GM23248 (cell line): ENCODE measurements around the gene ABHD12. TPM values are rescaled to one million over a fixed set of nuclear protein-coding genes. Genes with fewer than 3 reads are reported as not detected.

Source experiments
- DNase-seq: peaks from one replicate; pipeline ENCODE4 v3.0.0-alpha.2; 2015
- H2AFZ ChIP-seq: fragments of 200-600 bp; sonication (generic); 2 replicates; pipeline ENCODE4 v1.6.1; 2016; ENCODE audit warnings: antibody characterized with exemption
- H3F3A ChIP-seq: fragments of 200-600 bp; sonication (generic); 2 replicates; pipeline ENCODE4 v1.6.1; 2016; ENCODE audit warnings: mild to moderate bottlenecking, antibody characterized with exemption, mixed run types; ENCODE audit not compliant: insufficient read depth
- H3K27ac ChIP-seq: fragments of 200-600 bp; sonication (generic); 2 replicates; pipeline ENCODE4 v1.5.1; 2016; ENCODE audit warnings: mild to moderate bottlenecking
- H3K27me3 ChIP-seq: fragments of 200-600 bp; sonication (generic); replicated peaks from 2 replicates; pipeline ENCODE4 v1.6.1; 2016; ENCODE audit warnings: mild to moderate bottlenecking; ENCODE audit not compliant: insufficient read depth
- H3K36me3 ChIP-seq: fragments of 200-600 bp; sonication (generic); 2 replicates; pipeline ENCODE4 v1.6.1; 2016; ENCODE audit warnings: low read depth, mild to moderate bottlenecking
- H3K4me1 ChIP-seq: fragments of 200-600 bp; sonication (generic); 2 replicates; pipeline ENCODE4 v1.6.1; 2016; ENCODE audit warnings: mild to moderate bottlenecking; ENCODE audit not compliant: insufficient read depth
- H3K4me2 ChIP-seq: fragments of 200-600 bp; sonication (generic); one replicate; pipeline ENCODE4 v1.6.1; 2016; ENCODE audit warnings: mild to moderate bottlenecking; ENCODE audit not compliant: unreplicated experiment
- H3K4me3 ChIP-seq: fragments of 200-600 bp; sonication (generic); 2 replicates; pipeline ENCODE4 v1.5.1; 2016; ENCODE audit warnings: mild to moderate bottlenecking
- H3K79me2 ChIP-seq: fragments of 200-600 bp; sonication (generic); 2 replicates; pipeline ENCODE4 v1.6.1; 2016; ENCODE audit warnings: mild to moderate bottlenecking; ENCODE audit not compliant: insufficient read depth
- H3K9ac ChIP-seq: fragments of 200-600 bp; sonication (generic); 2 replicates; pipeline ENCODE4 v1.6.1; 2016; ENCODE audit warnings: mild to moderate bottlenecking
- H3K9me2 ChIP-seq: fragments of 200-600 bp; sonication (generic); 2 replicates; pipeline ENCODE4 v1.6.1; 2016; ENCODE audit warnings: mixed run types, mild to moderate bottlenecking, moderate library complexity; ENCODE audit not compliant: insufficient read depth
- H3K9me3 ChIP-seq: fragments of 200-600 bp; sonication (generic); one replicate; pipeline ENCODE4 v1.6.1; 2017; ENCODE audit warnings: low read depth
- H4K20me1 ChIP-seq: fragments of 200-600 bp; sonication (generic); 2 replicates; pipeline ENCODE4 v1.6.0; 2016; ENCODE audit not compliant: insufficient read depth
- EZH2 ChIP-seq: fragments of 200-600 bp; sonication (generic); IDR thresholded peaks from 2 replicates; pipeline ENCODE4 v1.6.1; 2018; ENCODE audit warnings: antibody characterized with exemption, mild to moderate bottlenecking; ENCODE audit not compliant: insufficient read depth, poor library complexity, severe bottlenecking
- EZH2phosphoT487 ChIP-seq: fragments of 200-600 bp; sonication (generic); IDR thresholded peaks from 2 replicates; pipeline ENCODE4 v1.6.1; 2018; ENCODE audit warnings: antibody characterized with exemption, moderate library complexity, mild to moderate bottlenecking, low read depth; ENCODE audit not compliant: insufficient read depth
- WGBS, 2 experiments: methylation state at CpG; one replicate each; pipeline ENCODE4 v1.1.6; 2015 to 2017; ENCODE audit warnings: low lambda C conversion rate in 2 of 2, low coverage in 1 of 2; ENCODE audit errors: missing lambda C conversion rate in 2 of 2; 5-methylcytosine and 5-hydroxymethylcytosine counted together
- in situ Hi-C: fragments of 300-500 bp; cut with MboI; formaldehyde crosslinking; loops from 2 replicates; pipeline ENCODE4 v1.15.0; 2020
- polyA plus RNA-seq: library from polyadenylated mRNA; unstranded; fragments of >200 nt; fragmentation: Nextera tagmentation; extraction: Ambion mirVana; gene quantifications from 2 replicates; pipeline ENCODE4 v1.2.1, GENCODE V29; 2016
- total RNA-seq: library from RNA; depleted of rRNA; stranded (reverse); fragments of >200 nt; shearing (Covaris generic); gene quantifications from 2 replicates; pipeline ENCODE4 v1.2.3, GENCODE V29; 2014

The ABHD12 gene
- total and polyA plus RNA-seq, 2 experiments from 2014 or later: 50.6 to 82.1 TPM

GRCh38 chr20:25321991-25322390 is 68.6 kb downstream of the ABHD12 start:
- H3K9me3 ChIP-seq: no peaks in the 10 kb centered on the region
- H3K27me3 ChIP-seq: no peaks in the 10 kb centered on the region
- H3F3A ChIP-seq: no peaks in the 10 kb centered on the region
- H3K4me3 ChIP-seq: no peak overlapping the region
- H3K4me1 ChIP-seq: no peaks in the 10 kb centered on the region; the same call in 1 of the 2 replicates
- TF ChIP-seq EZH2: no peak
- TF ChIP-seq EZH2phosphoT487: no peak
- no peaks in the 10 kb centered on the region for H3K9me2 ChIP-seq
- no peak overlapping the region for H3K4me2 ChIP-seq
- H4K20me1 ChIP-seq: no peaks in the 10 kb centered on the region
- H3K36me3 ChIP-seq: no peaks in the 10 kb centered on the region; the same call in 1 of the 2 replicates
- peak overlapping the region; percentile 15; the same call in 1 of the 2 replicates for H3K27ac ChIP-seq
- H3K9ac ChIP-seq: no peak overlapping the region
- no peak overlapping the region for H2AFZ ChIP-seq
- WGBS, 2 experiments: 72 to 76% methylated on average over 4 of the region's 4 CpGs
- no peak for DNase-seq
- peaks cover 12% of the 10 kb centered on the region; the same call in 1 of the 2 replicates for H3K79me2 ChIP-seq
- in situ Hi-C loops: no loop called here

DNA sequence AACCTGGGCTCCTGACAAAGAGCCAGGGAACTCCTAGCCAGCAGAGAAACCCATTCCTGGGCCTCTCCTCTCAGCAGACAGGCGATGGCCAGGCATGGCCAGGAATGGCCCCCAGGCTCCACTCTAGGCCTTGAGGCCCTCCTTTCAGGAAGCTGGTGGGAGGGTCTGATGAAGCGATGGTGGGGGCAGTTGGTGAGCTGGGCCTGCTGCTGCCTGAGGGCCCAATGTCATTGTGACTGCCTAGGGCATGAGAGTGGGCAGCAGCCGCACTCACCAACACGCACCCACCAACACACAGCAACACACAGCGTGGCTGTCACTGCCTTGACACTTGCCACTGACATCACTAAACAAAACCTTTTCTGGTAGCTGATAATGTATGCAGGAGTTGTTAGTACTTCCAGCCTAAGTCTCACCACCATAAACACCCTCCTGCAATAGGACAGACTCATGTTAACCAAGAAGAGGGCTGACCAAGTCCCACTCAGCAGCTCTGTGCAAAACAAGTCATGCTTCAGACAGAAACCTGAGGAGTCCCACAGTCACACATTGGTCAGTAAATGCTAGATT is 69.3 kb downstream of the ABHD12 start:
- H3K27me3 ChIP-seq: no peaks in the 10 kb centered on the region
- peaks cover 5% of the 10 kb centered on the region; the same call in 1 of the 2 replicates for H3K79me2 ChIP-seq
- H3F3A ChIP-seq: no peaks in the 10 kb centered on the region
- DNase-seq: peak; percentile 15
- H4K20me1 ChIP-seq: no peaks in the 10 kb centered on the region
- no peaks in the 10 kb centered on the region for H3K9me3 ChIP-seq
- WGBS, 2 experiments: 89 to 96% methylated on average over 4 to 5 of the region's 5 CpGs
- H3K4me2 ChIP-seq: no peak overlapping the region
- H2AFZ ChIP-seq: no peak overlapping the region
- no peaks in the 10 kb centered on the region; the same call in 1 of the 2 replicates for H3K36me3 ChIP-seq
- no peak overlapping the region for H3K9ac ChIP-seq
- in situ Hi-C loops: no loop called here
- no peaks in the 10 kb centered on the region for H3K4me1 ChIP-seq
- no peaks in the 10 kb centered on the region for H3K9me2 ChIP-seq
- H3K27ac ChIP-seq: no peak overlapping the region
- no peak overlapping the region for H3K4me3 ChIP-seq
- TF ChIP-seq EZH2phosphoT487 (no peak), EZH2 (no peak)

DNA sequence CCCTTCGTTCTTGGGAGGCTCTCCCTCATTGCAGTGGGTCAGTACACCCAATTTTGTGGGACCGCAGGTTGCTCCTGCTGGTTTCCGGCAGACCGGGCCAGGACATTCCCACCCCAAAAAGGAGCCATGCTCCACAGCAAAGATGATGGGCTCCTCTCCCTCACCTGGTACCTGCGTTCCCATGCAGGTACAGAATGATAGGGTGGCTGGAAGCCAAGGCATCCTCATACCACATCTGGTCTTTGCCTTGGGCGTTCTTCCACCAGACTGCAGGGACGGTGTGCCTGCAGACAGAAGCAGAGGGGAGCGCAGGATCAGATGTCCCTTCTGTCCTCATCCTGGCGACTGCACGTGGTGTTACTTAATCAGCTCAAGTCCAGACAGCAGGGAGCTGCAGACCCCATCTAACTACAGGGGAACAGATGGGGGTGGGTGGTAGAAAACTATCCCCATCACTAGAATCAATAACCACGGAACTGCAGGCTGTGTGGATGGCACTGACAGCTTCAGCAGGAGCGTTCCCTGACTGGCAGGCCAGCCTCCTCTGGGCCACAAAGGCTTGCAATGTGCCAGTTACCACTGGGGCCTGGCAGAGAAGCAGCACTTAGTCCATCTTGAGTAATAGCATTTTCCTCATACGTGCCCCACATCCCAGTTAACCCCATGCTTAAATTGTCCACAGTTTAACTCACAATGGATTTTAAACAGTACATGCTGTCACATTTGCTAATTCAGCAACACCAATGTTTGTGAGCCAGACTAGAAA is 70.4 kb downstream of the ABHD12 start:
- no peaks in the 10 kb centered on the region for H3K79me2 ChIP-seq
- H3K4me2 ChIP-seq: no peak overlapping the region
- no peak overlapping the region for H3K4me3 ChIP-seq
- H3K9me3 ChIP-seq: no peaks in the 10 kb centered on the region
- in situ Hi-C loops: no loop called here
- H3K9me2 ChIP-seq: no peaks in the 10 kb centered on the region
- H3K4me1 ChIP-seq: peaks cover 8% of the 10 kb centered on the region
- TF ChIP-seq EZH2phosphoT487 (no peak), EZH2 (no peak)
- H3K9ac ChIP-seq: no peak overlapping the region
- no peaks in the 10 kb centered on the region for H4K20me1 ChIP-seq
- no peaks in the 10 kb centered on the region for H3F3A ChIP-seq
- no peak overlapping the region for H3K27ac ChIP-seq
- WGBS, 2 experiments: 85% methylated on average over 12 to 13 of the region's 13 CpGs
- no peak overlapping the region for H2AFZ ChIP-seq
- no peaks in the 10 kb centered on the region; the same call in 1 of the 2 replicates for H3K36me3 ChIP-seq
- H3K27me3 ChIP-seq: no peaks in the 10 kb centered on the region
- no peak for DNase-seq

GRCh38 chr20:25319241-25320034 is 71.2 kb downstream of the ABHD12 start:
- no peaks in the 10 kb centered on the region for H3K27me3 ChIP-seq
- H2AFZ ChIP-seq: no peak overlapping the region
- H3F3A ChIP-seq: no peaks in the 10 kb centered on the region
- H3K9ac ChIP-seq: no peak overlapping the region
- no peak for TF ChIP-seq EZH2
- no peak for TF ChIP-seq EZH2phosphoT487
- no peak for DNase-seq
- no peaks in the 10 kb centered on the region for H3K79me2 ChIP-seq
- no peak overlapping the region for H3K4me3 ChIP-seq
- H3K36me3 ChIP-seq: no peaks in the 10 kb centered on the region; the same call in 1 of the 2 replicates
- H3K9me2 ChIP-seq: no peaks in the 10 kb centered on the region
- H3K4me1 ChIP-seq: peaks cover 8% of the 10 kb centered on the region
- WGBS, 2 experiments: 87 to 91% methylated on average over 11 of the region's 11 CpGs
- no peak overlapping the region for H3K27ac ChIP-seq
- H4K20me1 ChIP-seq: no peaks in the 10 kb centered on the region
- H3K4me2 ChIP-seq: no peak overlapping the region
- in situ Hi-C loops: no loop called here
- no peaks in the 10 kb centered on the region for H3K9me3 ChIP-seq
